ENCODE measurements around the gene ARHGAP35.
"Not testable (repeated sequence)": the region's sequence is repeated elsewhere in the genome, so short reads cannot be mapped to it uniquely, and the experiment has no call there.

Gene ARHGAP35

DNA sequence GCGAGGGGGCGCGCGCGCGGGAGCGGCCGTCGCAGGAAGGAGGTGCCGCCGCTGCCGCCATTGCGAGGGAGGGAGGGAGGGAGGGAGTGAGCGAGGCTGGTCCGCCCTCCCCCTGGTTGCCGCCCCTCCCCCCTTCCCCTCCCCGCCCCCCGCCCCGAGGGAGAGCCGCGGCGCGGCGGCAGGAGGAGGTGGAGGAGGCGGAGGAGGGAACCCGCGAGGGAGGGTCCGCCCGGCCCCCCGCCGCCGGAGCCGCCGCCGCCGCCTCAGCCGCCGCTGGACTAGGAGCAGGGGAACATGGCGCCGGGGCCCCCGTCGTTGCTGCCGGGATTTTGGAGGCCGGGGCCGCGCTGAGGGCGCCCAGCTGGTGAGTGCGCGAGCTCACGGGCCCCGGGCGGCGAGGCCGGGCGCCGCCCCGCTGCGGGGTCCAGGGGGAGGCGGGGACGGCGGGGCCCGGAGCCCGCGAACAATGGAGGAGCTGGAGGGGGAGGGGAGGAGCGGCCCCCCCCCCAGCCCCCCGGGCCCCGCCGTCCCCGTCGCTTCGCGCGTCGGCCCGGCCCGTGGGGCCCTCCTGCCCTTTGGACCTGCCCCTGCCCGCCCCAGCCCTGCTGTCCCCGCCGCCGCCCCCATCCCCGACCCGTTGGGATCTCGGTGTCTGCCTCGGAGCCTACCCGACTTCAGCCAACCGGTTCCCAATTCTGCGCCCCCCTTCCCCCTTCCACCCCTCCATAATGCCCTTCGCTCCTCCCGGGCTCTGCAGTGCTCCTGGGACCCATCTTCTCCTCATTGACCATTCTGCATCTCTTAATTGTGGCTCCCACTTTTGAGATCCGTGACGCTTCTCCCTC, at the start of gene ARHGAP35:
TSS of gene ARHGAP35 (plus strand) at position 152 of the 845 bp plus-strand sequence. CDS start 57,679 bp downstream, outside the sequence.
- no peak for DNase-seq

DNA sequence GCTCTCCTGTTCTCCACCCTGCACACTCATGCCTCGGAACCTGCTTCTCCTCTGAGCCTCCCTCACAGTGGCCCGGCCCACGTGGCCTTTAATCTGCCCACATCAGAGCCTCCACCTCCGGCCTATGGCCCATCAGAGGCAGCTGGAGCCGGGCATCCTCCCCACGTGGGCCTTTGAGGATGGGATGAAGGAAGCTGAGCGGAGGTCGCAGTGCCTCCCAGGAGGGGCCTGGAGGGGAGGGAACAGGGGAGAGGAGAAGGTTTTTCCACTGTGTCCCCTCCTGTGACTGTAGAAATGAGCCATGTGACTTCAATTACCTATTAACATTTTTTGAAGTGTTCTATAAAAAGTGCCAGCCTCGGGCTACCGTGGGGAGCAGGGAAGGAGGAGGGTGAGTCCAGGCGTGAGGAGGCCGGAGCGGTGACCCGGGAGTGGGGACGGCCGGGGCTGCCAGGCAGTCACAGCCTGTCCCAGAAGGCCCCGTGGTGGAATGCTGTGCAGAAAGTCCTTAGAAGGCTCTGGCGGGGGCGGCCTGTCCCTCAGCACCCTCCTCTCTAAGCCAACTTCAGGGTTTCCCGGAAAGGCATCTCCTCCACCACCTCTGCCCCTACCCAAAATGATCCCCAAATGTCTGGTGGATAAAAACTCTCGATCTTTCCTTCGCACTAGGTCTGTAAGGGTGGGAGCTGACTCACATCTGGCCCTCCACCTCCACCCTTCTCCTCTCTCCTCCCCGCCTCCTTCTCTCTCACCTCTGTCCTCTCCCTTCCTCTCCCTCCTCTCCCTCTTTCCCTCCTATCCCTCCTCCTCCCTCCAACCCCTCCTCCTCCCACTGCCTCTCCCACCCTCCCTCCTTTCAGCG, 47.6 kb upstream of the ARHGAP35 start:
- no peak for DNase-seq

DNA sequence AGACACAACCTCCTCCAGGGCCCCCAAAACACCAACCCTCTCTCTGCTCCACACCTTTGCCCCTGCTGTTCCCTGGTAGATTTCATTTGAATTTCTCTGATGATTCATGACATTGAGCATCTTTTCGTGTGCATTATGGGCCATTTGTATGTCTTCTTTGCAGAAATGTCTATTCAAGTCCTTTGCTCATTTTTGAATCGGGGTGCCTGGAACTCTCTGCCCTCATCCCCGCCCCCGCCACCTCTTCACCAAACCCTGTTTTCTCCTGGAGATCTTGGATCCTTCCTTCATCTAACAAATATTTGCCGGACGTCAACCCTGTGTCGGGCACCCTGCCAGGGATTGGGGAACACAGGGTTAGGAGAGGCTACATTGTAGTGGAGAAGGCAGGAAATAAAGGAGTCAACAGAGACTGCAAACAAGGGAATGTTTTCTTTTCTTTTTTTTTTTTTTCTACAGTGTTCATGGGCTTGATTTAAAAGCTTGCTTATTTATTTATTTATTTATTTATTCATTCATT, 46.9 kb upstream of the ARHGAP35 start:
- no peak for DNase-seq

DNA sequence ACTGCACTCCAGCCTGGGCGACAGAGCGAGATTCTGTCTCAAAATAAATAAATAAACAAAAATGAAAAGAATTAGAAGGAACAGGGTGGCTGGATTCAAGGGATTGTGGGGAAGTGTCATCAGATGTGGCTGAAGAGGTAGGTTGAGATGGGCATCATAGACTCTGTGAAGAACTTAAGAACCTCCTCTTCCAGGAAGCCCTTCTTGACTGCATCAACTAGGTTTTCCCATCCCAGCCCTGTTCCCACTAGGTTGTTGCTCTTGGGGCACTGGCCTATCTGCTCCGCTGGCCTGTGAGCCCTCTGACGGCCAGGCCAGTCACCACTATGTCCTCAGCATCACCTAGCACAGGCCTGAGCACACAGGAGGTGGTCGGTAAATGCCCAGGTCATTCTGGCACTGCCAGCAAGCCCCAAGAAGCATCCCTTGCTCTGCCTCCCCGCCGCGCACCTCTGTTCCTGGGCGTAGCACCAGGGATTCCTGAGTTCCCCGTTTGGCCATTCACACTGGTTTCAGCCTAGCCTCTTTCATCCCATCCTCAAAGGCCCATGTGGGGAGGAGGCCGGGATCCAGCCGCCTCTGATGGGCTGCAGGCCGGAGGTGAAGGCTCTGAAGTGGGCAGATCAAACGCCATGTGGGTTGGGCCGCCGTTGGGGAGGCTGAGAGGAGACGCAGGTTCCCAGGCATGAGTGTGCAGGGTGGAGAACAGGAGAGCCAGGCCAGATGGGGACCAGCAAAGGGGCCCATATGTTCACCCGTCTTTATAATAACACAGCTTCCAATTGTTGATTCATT, 44.8 kb upstream of the ARHGAP35 start:
- DNase-seq: no peak

DNA sequence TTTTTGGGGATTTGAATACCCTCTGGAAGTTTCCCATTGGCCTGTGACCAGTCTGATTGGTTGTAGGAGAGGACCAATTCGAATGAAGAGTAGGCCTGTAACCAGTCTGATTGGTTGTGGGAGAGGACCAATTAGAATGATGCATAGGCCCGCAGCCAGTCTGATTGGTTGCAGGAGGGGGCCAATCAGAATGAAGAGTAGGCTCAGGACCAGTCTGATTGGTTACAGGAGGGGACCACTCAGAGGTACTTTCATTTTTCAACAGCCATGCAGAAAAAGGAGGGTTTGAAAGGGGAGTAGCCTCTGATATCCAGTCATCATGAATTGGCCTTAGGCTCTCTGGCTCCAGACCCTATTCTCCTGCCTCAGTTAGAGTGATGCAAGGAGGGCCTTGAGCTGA, 42.0 kb upstream of the ARHGAP35 start:
- no peak for DNase-seq

DNA sequence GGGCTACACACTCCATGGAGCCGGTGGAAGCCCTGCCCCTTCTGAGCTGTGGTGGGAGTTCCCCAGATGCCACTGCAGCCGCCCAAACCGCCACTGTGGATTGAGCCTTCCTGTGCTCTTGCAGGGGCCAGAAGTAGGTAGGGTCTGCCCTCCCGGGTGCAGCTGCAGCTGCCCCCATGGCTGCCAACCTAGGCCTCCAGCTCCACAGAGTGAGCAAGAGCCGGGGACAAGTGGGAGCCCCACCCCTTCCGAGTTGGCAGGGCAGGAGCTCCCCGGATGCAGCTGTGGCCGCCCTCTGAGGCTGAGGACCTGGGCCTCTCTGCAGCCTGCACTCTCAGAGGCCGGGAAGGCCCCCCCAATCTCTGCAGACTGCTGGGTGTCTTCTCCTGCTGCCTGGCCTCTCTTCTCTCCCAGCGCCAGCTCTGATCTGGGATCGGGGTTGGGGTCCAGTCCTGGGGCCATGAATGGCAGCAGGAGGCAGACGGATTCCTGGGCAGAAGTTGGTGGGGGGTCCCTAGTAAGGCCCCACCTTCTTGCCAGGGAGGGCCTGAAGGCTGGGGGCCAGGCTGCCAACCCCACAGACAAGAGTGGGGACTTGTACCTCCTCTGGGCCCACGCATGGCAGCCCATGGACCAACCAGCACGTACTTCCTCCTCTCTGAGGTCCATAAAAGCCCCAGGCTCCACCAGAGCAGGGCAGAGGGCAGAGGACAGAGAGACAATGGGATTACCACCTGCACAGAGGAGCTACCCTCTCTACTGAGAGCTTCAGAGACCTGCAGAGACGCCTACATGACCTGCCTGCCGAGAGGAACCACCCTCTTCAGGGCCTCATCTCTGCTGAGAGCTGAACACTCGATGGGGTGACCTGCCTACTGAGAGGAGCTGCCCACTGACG, 39.0 kb upstream of the ARHGAP35 start:
- no peak for DNase-seq

DNA sequence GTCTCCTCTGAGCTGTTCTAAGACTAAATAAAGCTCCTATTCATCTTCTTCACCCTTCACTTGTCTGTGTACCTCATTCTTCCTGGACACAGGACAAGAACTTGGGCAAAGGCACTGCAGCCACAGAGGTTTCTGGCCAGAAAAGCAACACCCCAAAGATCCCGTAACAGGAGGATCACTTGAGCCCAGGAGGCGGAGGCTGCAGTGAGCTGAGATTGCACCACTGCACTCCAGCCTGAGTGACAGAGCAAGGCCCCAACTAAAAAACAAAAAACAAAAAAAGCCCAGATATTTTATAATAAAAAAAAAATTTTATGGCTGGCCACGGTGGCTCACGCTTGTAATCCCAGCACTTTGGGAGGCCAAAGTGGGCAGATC, 38.4 kb upstream of the ARHGAP35 start:
- DNase-seq: not testable (repeated sequence)

DNA sequence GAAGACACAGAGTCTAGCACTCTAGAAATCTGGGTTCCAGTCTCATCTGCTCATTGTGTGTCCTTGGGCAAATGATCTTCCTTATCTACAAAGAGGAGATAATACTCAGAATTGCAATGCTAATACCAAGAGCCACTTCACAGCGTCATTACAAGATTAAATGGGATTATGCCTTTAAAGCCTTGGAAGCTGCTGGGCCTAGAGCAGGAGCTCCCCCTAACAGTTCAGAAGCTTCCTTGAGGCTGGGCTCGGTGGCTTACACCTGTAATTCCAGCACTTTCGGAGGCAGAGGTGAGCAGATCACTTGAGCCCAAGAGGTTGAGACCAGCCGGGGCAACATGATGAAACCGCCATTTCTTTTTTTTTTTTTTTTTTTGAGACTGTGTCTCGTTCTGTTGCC, 37.7 kb upstream of the ARHGAP35 start:
- DNase-seq: no peak

DNA sequence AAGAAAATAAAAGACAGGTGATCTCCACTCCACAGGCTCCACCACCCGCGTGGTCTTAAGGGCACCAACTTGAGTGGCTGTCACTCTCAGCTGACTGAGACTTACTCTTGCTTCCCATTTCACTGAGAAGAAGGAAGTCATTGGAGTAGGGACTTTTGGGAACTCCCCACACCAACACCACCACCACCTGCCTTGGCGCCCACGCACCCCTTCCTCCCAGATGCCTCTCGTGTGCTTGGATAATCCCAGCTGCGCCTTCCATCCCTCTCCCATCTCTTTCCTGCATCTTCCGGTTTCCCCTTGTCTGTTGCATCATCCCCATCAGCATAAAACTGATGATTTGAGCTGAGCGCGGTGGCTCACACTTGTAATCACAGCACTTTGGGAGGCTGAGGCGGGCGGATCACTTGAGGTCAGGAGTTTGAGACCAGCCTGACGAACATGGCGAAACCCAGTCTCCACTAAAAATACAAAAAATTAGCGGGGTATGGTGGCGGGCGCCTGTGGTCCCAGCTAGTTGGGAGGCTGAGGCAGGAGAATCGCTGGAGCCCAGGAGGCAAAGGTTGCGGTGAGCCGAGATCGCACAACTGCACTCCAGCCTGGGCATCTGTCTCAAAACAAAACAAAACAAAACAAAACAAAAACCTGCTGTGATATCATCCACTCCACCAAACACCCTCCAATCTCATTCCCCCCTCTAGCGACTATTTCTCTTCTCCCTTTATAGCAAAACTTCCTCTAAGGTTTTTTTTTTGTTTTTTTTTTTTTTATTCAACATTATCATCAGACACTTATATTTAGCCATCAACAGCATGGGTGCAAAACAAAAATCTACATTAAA, 35.7 kb upstream of the ARHGAP35 start:
- DNase-seq: no peak

DNA sequence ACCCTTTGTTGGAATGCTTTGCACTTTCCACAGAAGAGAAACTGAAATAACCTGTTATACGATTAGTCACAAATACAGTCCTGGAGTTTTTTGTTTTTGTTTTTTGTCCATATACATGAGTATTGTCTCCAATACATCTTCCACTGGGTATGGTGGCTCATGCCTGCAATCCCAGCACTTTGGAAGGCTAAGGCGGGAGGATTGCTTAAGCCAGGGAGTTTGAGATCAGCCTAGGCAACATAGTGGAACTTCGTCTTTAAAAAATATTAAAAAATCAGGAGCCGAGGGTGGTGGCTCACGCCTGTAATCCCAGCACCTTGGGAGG, 35.1 kb upstream of the ARHGAP35 start:
- no peak for DNase-seq

DNA sequence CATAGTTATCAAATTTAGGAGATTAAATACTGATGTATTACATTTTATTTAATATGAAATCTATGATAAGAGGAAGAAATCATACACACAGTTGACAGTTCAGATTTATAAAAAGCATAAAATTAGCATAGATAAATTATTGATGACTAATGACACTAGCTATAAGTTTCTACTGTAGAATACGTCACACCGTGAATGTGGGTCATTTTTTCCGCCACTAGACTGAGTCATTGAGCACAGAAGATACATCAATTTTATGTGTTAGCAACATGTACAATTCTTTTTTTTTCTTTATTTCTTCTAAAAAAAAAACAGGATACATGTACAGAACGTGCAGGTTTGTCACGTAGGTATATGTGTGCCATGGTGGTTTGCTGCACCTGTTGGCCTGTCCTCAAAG, 32.3 kb upstream of the ARHGAP35 start:
- DNase-seq: no peak

DNA sequence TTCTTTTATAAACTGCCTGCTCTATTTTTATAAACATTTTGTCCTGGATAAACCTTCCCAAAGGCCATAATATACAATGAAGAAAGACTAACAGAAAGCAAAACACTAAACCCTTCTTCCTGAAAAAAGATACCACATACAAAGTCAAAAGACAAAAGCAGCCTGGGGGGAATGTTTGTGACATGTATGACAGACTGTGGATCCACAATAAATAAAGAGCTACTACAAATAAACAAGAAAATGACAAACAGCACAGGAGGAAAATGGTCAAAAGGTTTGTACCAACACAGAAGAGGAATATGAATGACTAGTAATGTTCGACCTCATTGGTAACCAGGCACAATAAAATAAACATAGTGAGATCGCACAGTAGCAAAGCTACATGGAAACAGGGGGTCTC, 29.9 kb upstream of the ARHGAP35 start:
- DNase-seq: no peak

DNA sequence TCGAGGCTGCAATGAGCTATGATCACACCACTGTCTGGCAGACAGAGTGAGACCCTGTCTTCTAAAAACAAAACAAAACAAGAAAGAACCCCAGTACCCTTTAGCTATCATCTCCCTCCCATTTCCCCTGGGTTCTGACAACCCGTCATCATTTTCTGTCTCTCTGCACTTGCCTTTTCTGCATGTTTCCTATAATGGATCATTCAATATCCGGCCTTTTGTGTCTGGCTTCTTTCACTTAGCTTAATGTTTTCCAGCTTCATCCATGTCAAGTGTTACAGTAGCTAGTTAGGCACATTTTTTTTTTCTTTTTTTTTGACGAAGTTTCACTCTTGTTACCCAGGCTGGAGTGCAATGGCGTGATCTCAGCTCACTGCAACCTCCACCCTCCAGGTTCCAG, 26.7 kb upstream of the ARHGAP35 start:
- DNase-seq: no peak

DNA sequence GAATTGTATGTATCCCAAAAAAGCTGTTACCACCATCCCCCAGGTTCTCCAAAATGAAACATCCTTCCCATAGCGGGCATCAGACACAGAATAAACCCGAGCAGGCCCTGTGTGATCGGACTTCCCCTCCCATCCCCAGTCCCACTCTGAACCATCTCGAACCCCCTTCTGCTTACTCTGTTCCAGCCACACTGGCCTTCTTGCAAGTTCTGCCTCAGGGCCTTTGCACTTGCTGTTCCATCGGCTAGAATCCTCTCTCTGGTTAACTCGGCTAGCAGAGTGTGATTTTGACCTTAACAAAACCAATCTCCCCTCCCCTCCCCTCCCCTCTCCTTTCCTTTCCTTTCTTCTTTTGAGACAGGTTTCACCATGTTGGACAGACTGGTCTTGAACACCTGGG, 25.8 kb upstream of the ARHGAP35 start:
- DNase-seq: no peak

DNA sequence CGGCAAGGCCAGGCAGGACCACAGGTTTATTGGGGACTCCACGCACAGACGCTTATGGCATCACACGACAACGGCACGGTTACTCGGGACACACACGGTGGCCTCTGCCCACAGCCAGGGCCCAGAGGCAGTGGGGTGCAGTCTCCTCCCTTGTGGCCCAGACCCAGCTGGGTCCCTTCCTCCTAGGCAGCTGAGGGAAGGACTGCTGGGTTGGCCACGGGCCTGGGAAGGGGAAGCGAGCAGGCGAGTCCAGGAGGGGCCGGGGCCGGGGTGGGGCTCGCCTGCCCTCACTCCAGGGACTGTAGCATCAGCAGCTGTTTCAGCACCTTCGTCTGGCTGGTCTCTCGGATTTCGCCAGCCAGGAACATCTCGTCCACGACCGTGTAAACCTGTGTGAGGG, 22.6 kb upstream of the ARHGAP35 start:
- no peak for DNase-seq

DNA sequence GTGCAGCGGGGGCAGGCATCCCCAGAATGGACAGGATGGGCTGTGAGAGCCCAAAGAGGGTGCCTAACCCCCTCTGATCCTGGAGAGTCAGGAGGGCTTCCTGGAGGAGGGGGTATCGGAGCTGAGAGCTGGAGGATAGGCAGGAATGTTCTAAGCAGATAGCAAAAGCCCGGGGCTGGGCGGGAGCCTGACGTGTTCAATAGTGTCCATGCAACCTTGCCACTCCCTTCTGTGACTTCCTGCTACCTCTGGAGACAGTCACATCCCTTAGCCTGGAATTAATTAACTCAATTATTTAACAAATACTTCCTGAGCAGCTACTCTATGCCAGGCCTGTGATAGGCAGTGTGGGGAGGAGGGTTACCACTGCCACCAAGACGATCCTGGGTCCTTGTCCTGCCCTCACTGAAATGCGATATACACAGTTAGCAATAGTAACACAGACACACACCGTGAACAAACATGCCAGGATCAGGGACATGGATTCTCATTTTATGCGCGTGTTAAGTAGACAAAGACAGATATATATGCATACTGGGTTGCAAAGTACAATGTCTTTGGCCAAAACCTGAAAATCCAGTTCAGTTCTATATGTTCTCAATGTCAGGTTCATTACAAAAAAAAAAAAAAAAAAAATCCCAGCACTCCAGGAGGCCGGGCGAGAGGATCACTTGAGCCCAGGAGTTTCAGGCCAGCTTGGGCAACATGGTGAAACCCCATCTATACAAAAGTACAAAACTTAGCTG, 20.9 kb upstream of the ARHGAP35 start:
- no peak for DNase-seq

DNA sequence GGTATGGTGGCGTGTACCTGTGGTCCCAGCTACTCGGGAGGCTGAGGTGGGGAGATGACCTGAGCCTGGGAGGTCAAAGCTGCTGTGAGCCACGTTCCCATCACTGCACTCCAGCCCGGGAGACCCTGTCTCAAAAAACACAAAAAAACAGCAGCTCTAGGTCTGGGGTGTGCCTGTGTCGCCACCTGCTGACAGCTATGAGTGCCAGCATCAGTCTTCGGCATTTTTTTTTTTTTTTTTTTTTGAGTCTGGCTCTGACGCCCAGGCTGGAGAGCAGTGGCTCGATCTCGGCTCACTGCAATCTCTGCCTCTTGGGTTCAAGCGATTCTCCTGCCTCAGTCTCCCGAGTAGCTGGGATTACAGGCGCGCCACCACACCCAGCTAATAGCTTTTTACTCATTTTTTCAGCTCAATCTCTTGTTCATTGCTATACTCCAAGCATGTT, 20.3 kb upstream of the ARHGAP35 start:
- DNase-seq: no peak

DNA sequence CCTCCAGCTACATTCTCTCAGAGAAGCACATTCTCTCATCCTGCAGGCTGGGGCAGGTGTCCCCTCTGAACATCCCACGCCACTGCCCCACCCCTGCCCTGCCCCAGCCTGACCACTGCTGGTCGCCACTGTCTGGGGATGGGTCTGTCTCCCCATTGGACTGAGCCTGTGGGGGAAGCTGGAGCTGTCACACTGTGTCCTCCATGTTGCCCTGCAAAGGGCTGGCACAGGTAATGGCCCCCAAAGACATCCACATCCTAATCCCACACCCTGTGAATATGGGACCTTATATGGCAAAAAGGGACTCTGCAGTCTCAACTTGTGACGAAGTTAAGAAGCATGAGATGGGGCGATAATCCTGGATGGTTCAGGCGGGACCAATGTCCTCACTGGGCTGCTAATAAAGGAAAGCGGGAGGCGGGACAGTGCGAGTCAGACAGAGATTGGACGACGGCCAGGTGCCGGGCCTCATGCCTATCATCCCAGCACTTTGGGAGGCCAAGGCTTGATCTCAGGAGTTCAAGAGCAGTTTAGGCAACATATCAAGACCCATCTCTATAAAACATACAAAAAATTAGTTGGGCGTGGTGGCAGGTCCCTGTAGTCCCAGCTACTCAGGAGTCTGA, 19.2 kb upstream of the ARHGAP35 start:
- no peak for DNase-seq

DNA sequence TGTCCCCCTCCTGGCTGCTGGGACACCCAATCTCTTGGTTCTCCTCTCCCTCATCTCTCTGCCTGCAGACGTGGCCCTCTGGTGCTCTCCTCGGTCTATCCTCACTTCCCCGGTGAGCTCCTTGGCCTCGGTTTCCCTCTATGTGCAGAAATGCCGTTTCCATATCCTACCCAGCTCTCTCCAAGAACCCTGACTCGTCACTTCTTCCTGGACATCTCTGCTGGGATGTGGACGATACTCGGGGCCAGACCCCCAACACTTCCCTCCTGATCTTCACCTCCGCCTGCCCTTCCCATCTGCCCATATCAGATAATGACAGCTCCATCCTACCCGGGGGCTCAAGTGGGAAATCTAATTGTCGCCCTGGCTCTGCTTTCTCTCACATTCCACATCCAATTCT, 18.0 kb upstream of the ARHGAP35 start:
- DNase-seq: no peak

DNA sequence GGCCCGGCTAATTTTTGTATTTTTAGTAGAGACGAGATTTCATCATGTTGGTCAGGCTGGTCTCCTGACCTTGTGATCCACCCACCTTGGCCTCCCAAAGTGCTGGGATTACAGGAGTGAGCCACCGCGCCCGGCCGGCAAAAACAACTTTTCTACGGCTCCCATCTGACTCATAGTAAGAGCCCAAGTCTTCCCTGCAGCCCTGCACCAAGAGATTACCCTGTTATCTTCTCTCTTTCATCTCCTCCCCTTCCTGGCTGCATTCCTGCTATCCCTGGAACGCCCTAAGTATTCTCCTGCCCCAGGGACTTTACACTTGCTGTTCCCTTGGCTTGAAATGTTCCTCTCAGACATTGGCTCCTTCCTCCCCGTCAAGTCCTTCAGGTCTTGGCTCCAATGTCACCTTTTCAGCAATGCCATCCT, 16.7 kb upstream of the ARHGAP35 start:
- DNase-seq: no peak
